ENCODE results near the gene SPTBN5.

GRCh38 chr15:41932101-41932500 lies 38.2 kb upstream of the SPTBN5 start:
- TF ChIP-seq CTCF (IDR thresholded peaks at IDR 0.05) (no peak), POLR2AphosphoS5 (IDR thresholded peaks at IDR 0.05) (no peak), POLR2A (IDR thresholded peaks at IDR 0.05; ENCODE audit: low read depth) (no peak)

All from esophagus muscularis mucosa (tissue), 3 donors.